Cortex of kidney (tissue), 1 donor: ENCODE data around the gene GRAMD2A.

Experiments used
- DNase-seq: peaks from one replicate; lab custom pipeline; 2025; lab: John Stamatoyannopoulos, UW

Gene GRAMD2A

GRCh38 chr15:72133211-72133610, 64.4 kb downstream of the GRAMD2A start:
- DNase-seq = no peak

- DNase-seq = no peak
Observed at GRCh38 chr15:72131922-72132321, 65.7 kb downstream of the GRAMD2A start.

GRCh38 chr15:72130272-72130671, 67.3 kb downstream of the GRAMD2A start:
- no peak for DNase-seq

GRCh38 chr15:72128359-72128758, 69.2 kb downstream of the GRAMD2A start:
- DNase-seq = no peak

- DNase-seq = no peak
Observed at GRCh38 chr15:72127724-72128322, 69.8 kb downstream of the GRAMD2A start.

- no peak for DNase-seq
Observed at GRCh38 chr15:72124218-72124617, 73.4 kb downstream of the GRAMD2A start.

- peak; percentile 100 for DNase-seq
Observed at GRCh38 chr15:72118017-72118978, 79.3 kb downstream of the GRAMD2A start, which contains the start of the genes MYO9A and SENP8. Gene MYO9A, minus strand, starts transcription at chr15:72118150. Its CDS starts 71,587 bp downstream, at chr15:72046563. Gene SENP8, plus strand, starts transcription at chr15:72118403. Its CDS starts 21,221 bp downstream, at chr15:72139624.

GRCh38 chr15:72117486-72118016, 80.0 kb downstream of the GRAMD2A start:
- no peak for DNase-seq

- DNase-seq = no peak
Observed at GRCh38 chr15:72116731-72117485, 80.7 kb downstream of the GRAMD2A start.

GRCh38 chr15:72113347-72114031, 84.1 kb downstream of the GRAMD2A start:
- DNase-seq = no peak

- DNase-seq = no peak
Observed at GRCh38 chr15:72112805-72113204, 84.8 kb downstream of the GRAMD2A start.

- DNase-seq = no peak
Observed at GRCh38 chr15:72112116-72112515, 85.5 kb downstream of the GRAMD2A start.

- no peak for DNase-seq
Observed at GRCh38 chr15:72110355-72110754, 87.2 kb downstream of the GRAMD2A start.
